Hepatocyte (in vitro differentiated cells): Measurements from ENCODE around the gene WDFY4. TPM values are rescaled to one million over a fixed set of nuclear protein-coding genes. Genes with fewer than 3 reads are reported as not detected.

Experiments
- DNase-seq: peaks from one replicate; pipeline ENCODE4 v3.0.0-alpha.2; 2016; ENCODE audit warnings: low spot score
- H2AFZ ChIP-seq: fragments of 200-600 bp; sonication (generic); 2 replicates; pipeline ENCODE4 v1.6.0; 2016; ENCODE audit warnings: antibody characterized with exemption, mild to moderate bottlenecking
- H3K27ac ChIP-seq: fragments of 200-600 bp; sonication (generic); 2 replicates; pipeline ENCODE4 v1.5.1; 2016; ENCODE audit warnings: mild to moderate bottlenecking
- H3K27me3 ChIP-seq: fragments of 200-600 bp; sonication (generic); 2 replicates; pipeline ENCODE4 v1.6.1; 2016
- H3K36me3 ChIP-seq: fragments of 200-600 bp; sonication (generic); replicated peaks from 2 replicates; pipeline ENCODE4 v1.5.1; 2016; ENCODE audit warnings: low read depth; ENCODE audit not compliant: insufficient read depth
- H3K4me1 ChIP-seq: fragments of 200-600 bp; sonication (generic); 2 replicates; pipeline ENCODE4 v1.5.1; 2016; ENCODE audit warnings: mild to moderate bottlenecking, moderate library complexity; ENCODE audit not compliant: insufficient read depth
- H3K4me2 ChIP-seq: fragments of 200-600 bp; sonication (generic); 2 replicates; pipeline ENCODE4 v1.6.0; 2016
- H3K4me3 ChIP-seq: fragments of 200-600 bp; sonication (generic); 2 replicates; pipeline ENCODE4 v1.5.1; 2016; ENCODE audit warnings: mild to moderate bottlenecking
- H3K79me2 ChIP-seq: fragments of 200-600 bp; sonication (generic); 2 replicates; pipeline ENCODE4 v1.6.0; 2017; ENCODE audit warnings: mild to moderate bottlenecking
- H3K9me2 ChIP-seq: fragments of 200-600 bp; sonication (generic); replicated peaks from 2 replicates; pipeline ENCODE4 v1.6.0; 2017; ENCODE audit warnings: mild to moderate bottlenecking; ENCODE audit not compliant: insufficient read depth
- H3K9me3 ChIP-seq: fragments of 200-600 bp; sonication (generic); 2 replicates; pipeline ENCODE4 v1.5.1; 2016; ENCODE audit warnings: low read depth, mild to moderate bottlenecking
- H4K20me1 ChIP-seq: fragments of 200-600 bp; sonication (generic); 2 replicates; pipeline ENCODE4 v1.6.0; 2016; ENCODE audit warnings: mild to moderate bottlenecking; ENCODE audit not compliant: insufficient read depth, poor library complexity, severe bottlenecking
- EZH2 ChIP-seq: fragments of 200-600 bp; sonication (generic); IDR thresholded peaks from 2 replicates; pipeline ENCODE4 v1.6.1; 2016; ENCODE audit warnings: antibody characterized with exemption, mild to moderate bottlenecking, borderline replicate concordance
- EZH2phosphoT487 ChIP-seq: fragments of 200-600 bp; sonication (generic); IDR thresholded peaks from one replicate; pipeline ENCODE4 v1.6.1; 2018; ENCODE audit warnings: antibody characterized with exemption, mild to moderate bottlenecking, low read depth, moderate library complexity; ENCODE audit not compliant: unreplicated experiment, severe bottlenecking
- WGBS: methylation state at CpG from one replicate; pipeline ENCODE4 v1.1.6; 2016; ENCODE audit warnings: low lambda C conversion rate; ENCODE audit errors: missing lambda C conversion rate; 5-methylcytosine and 5-hydroxymethylcytosine counted together
- polyA plus RNA-seq: library from polyadenylated mRNA; unstranded; fragments of >200 nt; fragmentation: Nextera tagmentation; extraction: Ambion mirVana; gene quantifications from 2 replicates; pipeline ENCODE4 v1.2.1, GENCODE V29; 2016
- total RNA-seq: library from RNA; depleted of rRNA; stranded (reverse); fragments of >200 nt; gene quantifications from 2 replicates; pipeline ENCODE4 v1.2.3, GENCODE V29; 2014
- TF ChIP-seq, protein P1 (sequence below): fragments of 200-600 bp; sonication (generic); IDR thresholded peaks from 2 replicates; pipeline ENCODE4 v1.5.1; 2016; ENCODE audit warnings: antibody characterized with exemption, mild to moderate bottlenecking; ENCODE audit not compliant: poor library complexity

WDFY4 gene
- total and polyA plus RNA-seq, 2 experiments from 2014 or later: 0.43 to 0.91 TPM

DNA sequence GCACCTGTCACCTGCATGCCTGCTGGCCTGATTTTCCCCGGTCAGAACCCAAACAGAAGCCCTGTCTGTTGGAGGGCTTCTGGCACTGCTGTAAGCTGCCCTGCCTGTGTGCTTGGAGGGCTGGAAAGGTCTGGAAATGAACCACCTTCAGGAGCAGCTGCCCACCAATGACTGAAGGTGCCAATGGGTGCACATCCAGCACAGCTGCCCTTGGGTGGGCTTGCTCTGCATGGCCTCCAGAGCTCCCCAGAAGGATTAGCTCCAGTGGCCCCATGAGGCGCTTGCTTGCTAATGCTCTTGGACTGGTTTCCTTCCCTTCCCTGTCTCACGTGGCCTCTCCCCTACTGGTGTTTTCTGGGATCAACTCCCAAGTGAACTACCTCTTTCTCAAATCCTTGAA is 43.2 kb downstream of the WDFY4 start:
- no peaks in the 10 kb centered on the region for H3K79me2 ChIP-seq
- H3K36me3 ChIP-seq: no peaks in the 10 kb centered on the region
- no peak for DNase-seq
- no peak overlapping the region for H3K4me2 ChIP-seq
- H3K9me3 ChIP-seq: no peaks in the 10 kb centered on the region
- H3K27me3 ChIP-seq: no peaks in the 10 kb centered on the region
- H3K4me3 ChIP-seq: no peak overlapping the region
- no peaks in the 10 kb centered on the region for H3K9me2 ChIP-seq
- 74% methylated on average over 3 of the region's 3 CpGs for WGBS
- no peaks in the 10 kb centered on the region for H3K4me1 ChIP-seq
- no peak overlapping the region for H2AFZ ChIP-seq
- TF ChIP-seq EZH2: no peak
- TF ChIP-seq, protein P1, sequence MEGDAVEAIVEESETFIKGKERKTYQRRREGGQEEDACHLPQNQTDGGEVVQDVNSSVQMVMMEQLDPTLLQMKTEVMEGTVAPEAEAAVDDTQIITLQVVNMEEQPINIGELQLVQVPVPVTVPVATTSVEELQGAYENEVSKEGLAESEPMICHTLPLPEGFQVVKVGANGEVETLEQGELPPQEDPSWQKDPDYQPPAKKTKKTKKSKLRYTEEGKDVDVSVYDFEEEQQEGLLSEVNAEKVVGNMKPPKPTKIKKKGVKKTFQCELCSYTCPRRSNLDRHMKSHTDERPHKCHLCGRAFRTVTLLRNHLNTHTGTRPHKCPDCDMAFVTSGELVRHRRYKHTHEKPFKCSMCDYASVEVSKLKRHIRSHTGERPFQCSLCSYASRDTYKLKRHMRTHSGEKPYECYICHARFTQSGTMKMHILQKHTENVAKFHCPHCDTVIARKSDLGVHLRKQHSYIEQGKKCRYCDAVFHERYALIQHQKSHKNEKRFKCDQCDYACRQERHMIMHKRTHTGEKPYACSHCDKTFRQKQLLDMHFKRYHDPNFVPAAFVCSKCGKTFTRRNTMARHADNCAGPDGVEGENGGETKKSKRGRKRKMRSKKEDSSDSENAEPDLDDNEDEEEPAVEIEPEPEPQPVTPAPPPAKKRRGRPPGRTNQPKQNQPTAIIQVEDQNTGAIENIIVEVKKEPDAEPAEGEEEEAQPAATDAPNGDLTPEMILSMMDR: no peak
- no peak for TF ChIP-seq EZH2phosphoT487
- H4K20me1 ChIP-seq: no peaks in the 10 kb centered on the region
- no peak overlapping the region for H3K27ac ChIP-seq

- Histone ChIP-seq H3K4me1 (no peaks in the 10 kb centered on the region), H4K20me1 (no peaks in the 10 kb centered on the region), H3K79me2 (no peaks in the 10 kb centered on the region), H3K27me3 (no peaks in the 10 kb centered on the region), H3K9me3 (no peaks in the 10 kb centered on the region), H3K36me3 (no peaks in the 10 kb centered on the region), H2AFZ (no peak overlapping the region), H3K4me2 (no peak overlapping the region), H3K9me2 (no peaks in the 10 kb centered on the region), H3K27ac (no peak overlapping the region), H3K4me3 (no peak overlapping the region)
- no peak for DNase-seq
- TF ChIP-seq, protein P1: no peak
- TF ChIP-seq EZH2 (no peak), EZH2phosphoT487 (no peak)
- WGBS: 90% methylated on average over 5 of the region's 5 CpGs
Observed at GRCh38 chr10:48729222-48729621, 44.5 kb downstream of the WDFY4 start.

- H3K4me2 ChIP-seq: no peak overlapping the region
- H3K4me3 ChIP-seq: no peak overlapping the region
- 63% methylated on average over 3 of the region's 3 CpGs for WGBS
- no peaks in the 10 kb centered on the region for H3K79me2 ChIP-seq
- H2AFZ ChIP-seq: no peak overlapping the region
- no peaks in the 10 kb centered on the region for H3K9me2 ChIP-seq
- H3K9me3 ChIP-seq: no peaks in the 10 kb centered on the region
- no peaks in the 10 kb centered on the region for H3K36me3 ChIP-seq
- no peak for TF ChIP-seq EZH2phosphoT487
- no peak for TF ChIP-seq EZH2
- TF ChIP-seq, protein P1: no peak
- no peaks in the 10 kb centered on the region for H4K20me1 ChIP-seq
- no peak for DNase-seq
- H3K27me3 ChIP-seq: no peaks in the 10 kb centered on the region
- no peaks in the 10 kb centered on the region for H3K4me1 ChIP-seq
- H3K27ac ChIP-seq: no peak overlapping the region
Observed at GRCh38 chr10:48729941-48730457, 45.3 kb downstream of the WDFY4 start.

GRCh38 chr10:48731141-48731540 is 46.5 kb downstream of the WDFY4 start:
- Histone ChIP-seq H3K27ac (no peak overlapping the region), H3K4me3 (no peak overlapping the region), H2AFZ (no peak overlapping the region), H3K79me2 (no peaks in the 10 kb centered on the region), H3K9me2 (no peaks in the 10 kb centered on the region), H3K4me2 (no peak overlapping the region), H3K4me1 (no peaks in the 10 kb centered on the region), H3K36me3 (no peaks in the 10 kb centered on the region), H3K27me3 (no peaks in the 10 kb centered on the region), H3K9me3 (no peaks in the 10 kb centered on the region), H4K20me1 (no peaks in the 10 kb centered on the region)
- TF ChIP-seq EZH2: no peak
- TF ChIP-seq, protein P1: no peak
- no peak for TF ChIP-seq EZH2phosphoT487
- WGBS: 89% methylated on average over 10 of the region's 10 CpGs
- no peak for DNase-seq
